ENCODE measurements around the gene GTF3C2. TPM values are rescaled to one million over a fixed set of nuclear protein-coding genes. Genes with fewer than 3 reads are reported as not detected.
A peak's percentile ranks its signal among the peaks of the same experiment; 100 is the strongest.

GTF3C2 gene
- total and polyA plus RNA-seq, 10 of the 15 experiments (the other 5 are each of a cell fraction or from before 2014, with no cell fraction given): 45.9 to 105 (median 80.3) TPM

- no peak overlapping the region for H3K9ac ChIP-seq (ENCODE audit: control insufficient read depth, insufficient read depth, low read length)
- ChIA-PET SMC1A (ENCODE audit: uncharacterized antibody, unreplicated experiment) (no interaction called here), CTCF (interaction anchor here (0.8 kb wide), 1 partner anchor 85 kb away, joined by 3 read pairs; no protein-coding TSS in a partner anchor), POLR2A (no interaction called here), RAD21 (ENCODE audit: unreplicated experiment) (no interaction called here)
- DNase-seq (ENCODE audit: low read depth, low spot score): no peak
- peaks cover 9% of the 10 kb centered on the region; the same call in 1 of the 2 replicates for H3K4me1 ChIP-seq (ENCODE audit: control insufficient read depth, insufficient read depth, low read length)
- TF ChIP-seq MXI1 (IDR thresholded peaks at IDR 0.05; ENCODE audit: low read depth, low read length) (no peak), TCF3 (IDR thresholded peaks at IDR 0.05; ENCODE audit: borderline replicate concordance, insufficient read depth, low read depth, low read length) (0 out of 2 replicates have a peak, but pooled peaks have one; percentile 12), POLR2A (IDR thresholded peaks at IDR 0.05; ENCODE audit: low read depth, low read length) (peak; percentile 15; the same call in 1 of the 2 replicates)
- no peak overlapping the region for H3K4me2 ChIP-seq (ENCODE audit: control insufficient read depth, insufficient read depth)
- H3K79me2 ChIP-seq (ENCODE audit: control insufficient read depth, insufficient read depth, low read length): peaks cover 20% of the 10 kb centered on the region
- in situ Hi-C loops (cut with MboI): no loop called here
- 94% methylated on average over 18 of the region's 18 CpGs for WGBS (ENCODE audit: insufficient coverage, insufficient replicate concordance, low lambda C conversion rate, missing lambda C conversion rate)
- no peak overlapping the region for H2AFZ ChIP-seq (ENCODE audit: control insufficient read depth, low read depth, low read length)
- no TSS peak for BruUV-seq (replicated peaks)
- H3K36me3 ChIP-seq (ENCODE audit: control insufficient read depth in 2 of 2, insufficient read depth in 2 of 2, low read length in 1 of 2): peaks cover 32 to 41% of the 10 kb centered on the region in 2 experiments
- intact Hi-C loops (cut with micrococcal nuclease; ENCODE audit: unreplicated experiment): no loop called here
- H3K4me3 ChIP-seq: no peak overlapping the region
- ATAC-seq: no peak
- H3K9me3 ChIP-seq (replicated peaks; ENCODE audit: control insufficient read depth, insufficient read depth, low read length): no peaks in the 10 kb centered on the region
- no peak for FAIRE-seq
- no peak overlapping the region for H3K27ac ChIP-seq (ENCODE audit: control insufficient read depth, insufficient read depth)
- H3K27me3 ChIP-seq (replicated peaks in 1 of 2; ENCODE audit: control insufficient read depth in 2 of 2, insufficient read depth in 2 of 2, low read length in 1 of 2): no peaks in the 10 kb centered on the region
- H4K20me1 ChIP-seq (ENCODE audit: control insufficient read depth, insufficient read depth): no peaks in the 10 kb centered on the region; the same call in 1 of the 2 replicates
Measured at GRCh38 chr2:27377618-27378095, 21.1 kb upstream of the GTF3C2 start.

- ChIA-PET SMC1A (ENCODE audit: uncharacterized antibody, unreplicated experiment) (no interaction called here), RAD21 (ENCODE audit: unreplicated experiment) (no interaction called here), CTCF (interaction anchor here (0.8 kb wide), 1 partner anchor 84 kb away, joined by 3 read pairs; no protein-coding TSS in a partner anchor), POLR2A (no interaction called here)
- Histone ChIP-seq H3K4me3 (no peak overlapping the region), H3K9ac (ENCODE audit: control insufficient read depth, insufficient read depth, low read length) (no peak overlapping the region), H3K79me2 (ENCODE audit: control insufficient read depth, insufficient read depth, low read length) (peaks cover 26% of the 10 kb centered on the region), H3K9me3 (replicated peaks; ENCODE audit: control insufficient read depth, insufficient read depth, low read length) (no peaks in the 10 kb centered on the region), H3K4me2 (ENCODE audit: control insufficient read depth, insufficient read depth) (no peak overlapping the region), H4K20me1 (ENCODE audit: control insufficient read depth, insufficient read depth) (no peaks in the 10 kb centered on the region; the same call in 1 of the 2 replicates), H3K36me3 (ENCODE audit: control insufficient read depth in 2 of 2, insufficient read depth in 2 of 2, low read length in 1 of 2) (peaks cover 34 to 39% of the 10 kb centered on the region in 2 experiments), H3K27ac (ENCODE audit: control insufficient read depth, insufficient read depth) (no peak overlapping the region), H3K4me1 (ENCODE audit: control insufficient read depth, insufficient read depth, low read length) (peaks cover 9% of the 10 kb centered on the region; the same call in 1 of the 2 replicates), H2AFZ (ENCODE audit: control insufficient read depth, low read depth, low read length) (no peak overlapping the region), H3K27me3 (replicated peaks in 1 of 2; ENCODE audit: control insufficient read depth in 2 of 2, insufficient read depth in 2 of 2, low read length in 1 of 2) (no peaks in the 10 kb centered on the region)
- TF ChIP-seq MYC (IDR thresholded peaks at IDR 0.05; ENCODE audit: insufficient read depth, insufficient read length, insufficient replicate concordance, low read length, severe bottlenecking) (no peak), ZBED1 (IDR thresholded peaks at IDR 0.05; ENCODE audit: borderline replicate concordance) (peak; percentile 37; the same call in 1 of the 2 replicates), SMAD5 (IDR thresholded peaks at IDR 0.05; ENCODE audit: low read depth) (peak; percentile 26; the same call in 1 of the 2 replicates)
- DNase-seq (ENCODE audit: low read depth, low spot score): no peak
- intact Hi-C loops (cut with micrococcal nuclease; ENCODE audit: unreplicated experiment): no loop called here
- no peak for ATAC-seq
- BruUV-seq (replicated peaks): no TSS peak
- in situ Hi-C loops (cut with MboI): no loop called here
- WGBS (ENCODE audit: insufficient coverage, insufficient replicate concordance, low lambda C conversion rate, missing lambda C conversion rate): 76% methylated on average over 10 of the region's 10 CpGs
- FAIRE-seq: no peak
Measured at GRCh38 chr2:27376866-27377617, 20.5 kb upstream of the GTF3C2 start.

All from GM12878 (cell line).